Hepatocyte (in vitro differentiated cells): ENCODE results near the gene DOK6. TPM values are rescaled to one million over a fixed set of nuclear protein-coding genes. Genes with fewer than 3 reads are reported as not detected.
"Not testable (repeated sequence)": the region's sequence is repeated elsewhere in the genome, so short reads cannot be mapped to it uniquely, and the experiment has no call there.

Experiments
- DNase-seq: peaks from one replicate; pipeline ENCODE4 v3.0.0-alpha.2; 2016; ENCODE audit warnings: low spot score
- H2AFZ ChIP-seq: fragments of 200-600 bp; sonication (generic); 2 replicates; pipeline ENCODE4 v1.6.0; 2016; ENCODE audit warnings: antibody characterized with exemption, mild to moderate bottlenecking
- H3K27ac ChIP-seq: fragments of 200-600 bp; sonication (generic); 2 replicates; pipeline ENCODE4 v1.5.1; 2016; ENCODE audit warnings: mild to moderate bottlenecking
- H3K27me3 ChIP-seq: fragments of 200-600 bp; sonication (generic); 2 replicates; pipeline ENCODE4 v1.6.1; 2016
- H3K36me3 ChIP-seq: fragments of 200-600 bp; sonication (generic); replicated peaks from 2 replicates; pipeline ENCODE4 v1.5.1; 2016; ENCODE audit warnings: low read depth; ENCODE audit not compliant: insufficient read depth
- H3K4me1 ChIP-seq: fragments of 200-600 bp; sonication (generic); 2 replicates; pipeline ENCODE4 v1.5.1; 2016; ENCODE audit warnings: mild to moderate bottlenecking, moderate library complexity; ENCODE audit not compliant: insufficient read depth
- H3K4me2 ChIP-seq: fragments of 200-600 bp; sonication (generic); 2 replicates; pipeline ENCODE4 v1.6.0; 2016
- H3K4me3 ChIP-seq: fragments of 200-600 bp; sonication (generic); 2 replicates; pipeline ENCODE4 v1.5.1; 2016; ENCODE audit warnings: mild to moderate bottlenecking
- H3K79me2 ChIP-seq: fragments of 200-600 bp; sonication (generic); 2 replicates; pipeline ENCODE4 v1.6.0; 2017; ENCODE audit warnings: mild to moderate bottlenecking
- H3K9me2 ChIP-seq: fragments of 200-600 bp; sonication (generic); replicated peaks from 2 replicates; pipeline ENCODE4 v1.6.0; 2017; ENCODE audit warnings: mild to moderate bottlenecking; ENCODE audit not compliant: insufficient read depth
- H3K9me3 ChIP-seq: fragments of 200-600 bp; sonication (generic); 2 replicates; pipeline ENCODE4 v1.5.1; 2016; ENCODE audit warnings: low read depth, mild to moderate bottlenecking
- H4K20me1 ChIP-seq: fragments of 200-600 bp; sonication (generic); 2 replicates; pipeline ENCODE4 v1.6.0; 2016; ENCODE audit warnings: mild to moderate bottlenecking; ENCODE audit not compliant: insufficient read depth, poor library complexity, severe bottlenecking
- EZH2 ChIP-seq: fragments of 200-600 bp; sonication (generic); IDR thresholded peaks from 2 replicates; pipeline ENCODE4 v1.6.1; 2016; ENCODE audit warnings: antibody characterized with exemption, mild to moderate bottlenecking, borderline replicate concordance
- EZH2phosphoT487 ChIP-seq: fragments of 200-600 bp; sonication (generic); IDR thresholded peaks from one replicate; pipeline ENCODE4 v1.6.1; 2018; ENCODE audit warnings: antibody characterized with exemption, mild to moderate bottlenecking, low read depth, moderate library complexity; ENCODE audit not compliant: unreplicated experiment, severe bottlenecking
- WGBS: methylation state at CpG from one replicate; pipeline ENCODE4 v1.1.6; 2016; ENCODE audit warnings: low lambda C conversion rate; ENCODE audit errors: missing lambda C conversion rate; 5-methylcytosine and 5-hydroxymethylcytosine counted together
- polyA plus RNA-seq: library from polyadenylated mRNA; unstranded; fragments of >200 nt; fragmentation: Nextera tagmentation; extraction: Ambion mirVana; gene quantifications from 2 replicates; pipeline ENCODE4 v1.2.1, GENCODE V29; 2016
- total RNA-seq: library from RNA; depleted of rRNA; stranded (reverse); fragments of >200 nt; gene quantifications from 2 replicates; pipeline ENCODE4 v1.2.3, GENCODE V29; 2014
- TF ChIP-seq, protein P1 (sequence below): fragments of 200-600 bp; sonication (generic); IDR thresholded peaks from 2 replicates; pipeline ENCODE4 v1.5.1; 2016; ENCODE audit warnings: antibody characterized with exemption, mild to moderate bottlenecking; ENCODE audit not compliant: poor library complexity

DOK6 gene
- total and polyA plus RNA-seq, 2 experiments from 2014 or later: 2.6 to 4.0 TPM

DNA sequence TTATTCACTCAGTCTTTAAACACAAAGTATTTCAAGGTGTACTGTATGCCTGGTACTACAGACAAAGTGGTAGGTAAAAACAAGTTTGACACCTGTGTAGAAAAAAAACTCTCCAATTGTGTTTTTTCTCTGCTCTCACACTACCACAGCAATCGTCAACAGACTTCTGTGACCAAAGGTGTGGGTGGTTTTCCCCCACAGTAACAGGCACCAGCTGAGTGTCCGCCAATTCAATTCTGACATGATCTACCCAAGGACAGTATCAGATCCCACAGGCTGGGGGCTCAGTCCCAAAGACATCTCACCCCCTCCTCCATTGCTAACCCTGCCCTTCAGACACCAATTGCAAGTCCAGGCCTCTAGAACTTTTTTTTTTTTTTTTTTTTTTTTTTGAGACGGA is 475.8 kb downstream of the DOK6 start:
- WGBS: 98% methylated on average over 3 of the region's 3 CpGs
- no peak overlapping the region for H2AFZ ChIP-seq
- no peaks in the 10 kb centered on the region for H3K36me3 ChIP-seq
- no peak overlapping the region for H3K4me2 ChIP-seq
- no peaks in the 10 kb centered on the region for H3K4me1 ChIP-seq
- H3K27ac ChIP-seq: no peak overlapping the region
- no peaks in the 10 kb centered on the region for H4K20me1 ChIP-seq
- H3K4me3 ChIP-seq: no peak overlapping the region
- H3K9me3 ChIP-seq: no peaks in the 10 kb centered on the region
- no peaks in the 10 kb centered on the region for H3K9me2 ChIP-seq
- DNase-seq: no peak
- no peaks in the 10 kb centered on the region for H3K79me2 ChIP-seq
- no peaks in the 10 kb centered on the region for H3K27me3 ChIP-seq
- TF ChIP-seq, protein P1, sequence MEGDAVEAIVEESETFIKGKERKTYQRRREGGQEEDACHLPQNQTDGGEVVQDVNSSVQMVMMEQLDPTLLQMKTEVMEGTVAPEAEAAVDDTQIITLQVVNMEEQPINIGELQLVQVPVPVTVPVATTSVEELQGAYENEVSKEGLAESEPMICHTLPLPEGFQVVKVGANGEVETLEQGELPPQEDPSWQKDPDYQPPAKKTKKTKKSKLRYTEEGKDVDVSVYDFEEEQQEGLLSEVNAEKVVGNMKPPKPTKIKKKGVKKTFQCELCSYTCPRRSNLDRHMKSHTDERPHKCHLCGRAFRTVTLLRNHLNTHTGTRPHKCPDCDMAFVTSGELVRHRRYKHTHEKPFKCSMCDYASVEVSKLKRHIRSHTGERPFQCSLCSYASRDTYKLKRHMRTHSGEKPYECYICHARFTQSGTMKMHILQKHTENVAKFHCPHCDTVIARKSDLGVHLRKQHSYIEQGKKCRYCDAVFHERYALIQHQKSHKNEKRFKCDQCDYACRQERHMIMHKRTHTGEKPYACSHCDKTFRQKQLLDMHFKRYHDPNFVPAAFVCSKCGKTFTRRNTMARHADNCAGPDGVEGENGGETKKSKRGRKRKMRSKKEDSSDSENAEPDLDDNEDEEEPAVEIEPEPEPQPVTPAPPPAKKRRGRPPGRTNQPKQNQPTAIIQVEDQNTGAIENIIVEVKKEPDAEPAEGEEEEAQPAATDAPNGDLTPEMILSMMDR: no peak
- TF ChIP-seq EZH2: no peak
- TF ChIP-seq EZH2phosphoT487: no peak

GRCh38 chr18:69878213-69878933 is 477.7 kb downstream of the DOK6 start:
- H3K9me3 ChIP-seq: no peaks in the 10 kb centered on the region
- no peak overlapping the region for H3K4me2 ChIP-seq
- TF ChIP-seq, protein P1: no peak
- no peak for TF ChIP-seq EZH2phosphoT487
- TF ChIP-seq EZH2: no peak
- no peak for DNase-seq
- H2AFZ ChIP-seq: no peak overlapping the region
- H3K27me3 ChIP-seq: no peaks in the 10 kb centered on the region
- no peaks in the 10 kb centered on the region for H3K4me1 ChIP-seq
- no peak overlapping the region for H3K27ac ChIP-seq
- H3K79me2 ChIP-seq: no peaks in the 10 kb centered on the region
- H3K36me3 ChIP-seq: no peaks in the 10 kb centered on the region
- no peak overlapping the region for H3K4me3 ChIP-seq
- WGBS: 77% methylated on average over 6 of the region's 6 CpGs
- H4K20me1 ChIP-seq: no peaks in the 10 kb centered on the region
- no peaks in the 10 kb centered on the region for H3K9me2 ChIP-seq

DNA sequence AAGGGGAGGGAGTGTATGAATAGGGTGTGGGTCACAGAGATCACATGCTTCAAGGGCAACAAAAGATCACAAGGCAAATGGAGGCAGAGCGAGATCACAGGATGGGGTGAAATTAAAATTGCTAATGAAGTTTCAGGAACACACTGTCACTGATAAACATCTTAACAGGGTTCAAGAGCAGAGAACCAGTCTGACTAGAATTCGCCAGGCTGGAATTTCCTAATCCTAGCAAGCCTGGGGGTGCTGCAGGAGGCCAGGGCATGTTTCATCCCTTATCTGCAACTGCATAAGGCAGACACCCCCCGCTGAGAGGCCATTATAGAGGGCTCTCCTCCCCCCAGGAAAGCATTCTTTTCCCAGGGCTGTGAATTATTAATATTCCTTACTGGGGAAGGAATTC is 478.4 kb downstream of the DOK6 start:
- H3K79me2 ChIP-seq: not testable (repeated sequence)

GRCh38 chr18:69880083-69880482 is 479.4 kb downstream of the DOK6 start:
- Histone ChIP-seq H4K20me1 (no peaks in the 10 kb centered on the region), H3K9me2 (no peaks in the 10 kb centered on the region), H3K4me1 (no peaks in the 10 kb centered on the region), H2AFZ (no peak overlapping the region), H3K4me3 (no peak overlapping the region), H3K36me3 (no peaks in the 10 kb centered on the region), H3K4me2 (no peak overlapping the region), H3K9me3 (no peaks in the 10 kb centered on the region), H3K27me3 (no peaks in the 10 kb centered on the region), H3K79me2 (no peaks in the 10 kb centered on the region), H3K27ac (no peak overlapping the region)
- DNase-seq: no peak
- WGBS: 86% methylated on average over 2 of the region's 3 CpGs
- TF ChIP-seq EZH2phosphoT487: no peak
- TF ChIP-seq EZH2: no peak
- TF ChIP-seq, protein P1: no peak

More for the DNA sequence above, 478.4 kb downstream of the DOK6 start:
- not testable (repeated sequence) for H3K9me3 ChIP-seq, DNase-seq, H4K20me1 ChIP-seq, H3K4me1 ChIP-seq, H3K27me3 ChIP-seq, H3K36me3 ChIP-seq, H3K27ac ChIP-seq, H3K4me3 ChIP-seq, H3K4me2 ChIP-seq, H2AFZ ChIP-seq, H3K9me2 ChIP-seq
- 59% methylated on average over 3 of the region's 3 CpGs for WGBS
